NT2/D1 (cell line): Measurements from ENCODE around the gene TREX2.

Experiments used
- SUZ12 ChIP-seq: IDR thresholded peaks from 2 replicates; pipeline ENCODE4 v1.6.1; 2011; ENCODE audit not compliant: insufficient read length, insufficient read depth; ENCODE audit errors: extremely low read depth
- YY1 ChIP-seq: IDR thresholded peaks from 2 replicates; pipeline ENCODE4 v1.6.1; 2011; ENCODE audit not compliant: insufficient read length, insufficient read depth
- ZNF274 ChIP-seq: IDR thresholded peaks from 2 replicates; pipeline ENCODE4 v1.6.1; 2011; ENCODE audit warnings: mild to moderate bottlenecking, low read depth, low read length

DNA sequence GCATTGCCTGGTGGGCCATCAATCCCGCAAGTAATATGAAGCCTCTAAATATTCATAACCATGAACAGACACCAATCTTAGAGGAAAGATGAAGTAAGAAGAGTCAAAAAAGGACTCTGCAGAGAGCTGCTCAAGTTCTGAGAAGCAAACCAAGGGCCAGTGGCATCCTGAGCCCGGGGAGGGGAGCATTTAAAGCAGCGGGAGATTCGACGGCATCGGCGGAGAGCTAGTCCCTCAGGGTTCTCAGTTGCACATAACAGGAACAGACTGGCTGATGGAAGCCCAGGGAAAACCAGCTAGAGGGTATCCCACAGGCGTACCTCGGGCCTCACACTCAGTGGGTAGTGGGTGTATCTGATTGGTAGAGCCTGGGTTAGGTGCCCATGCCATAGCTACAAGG is 39.8 kb downstream of the TREX2 start:
- TF ChIP-seq ZNF274 (no peak), YY1 (no peak), SUZ12 (no peak)
